Body of pancreas (tissue), 4 donors: Measurements from ENCODE around the gene IL5RA.

ENCODE experiments used
- POLR2A ChIP-seq, 3 donors: fragments of 450-650 bp; IDR thresholded peaks; one replicate each; pipeline ENCODE4 v1.6.1; 2016; ENCODE audit warnings: antibody characterized with exemption in 3 of 3, mild to moderate bottlenecking in 2 of 3
- TF ChIP-seq, protein P1 (sequence below), 7 experiments: fragments of 450-650 bp in 4 of 7; fragments of 200-600 bp in 3 of 7; sonication (generic) in 3 of 7; IDR thresholded peaks; one replicate each; pipeline ENCODE4 v1.5.1; 2016 to 2019; ENCODE audit warnings: antibody characterized with exemption in 7 of 7

DNA sequence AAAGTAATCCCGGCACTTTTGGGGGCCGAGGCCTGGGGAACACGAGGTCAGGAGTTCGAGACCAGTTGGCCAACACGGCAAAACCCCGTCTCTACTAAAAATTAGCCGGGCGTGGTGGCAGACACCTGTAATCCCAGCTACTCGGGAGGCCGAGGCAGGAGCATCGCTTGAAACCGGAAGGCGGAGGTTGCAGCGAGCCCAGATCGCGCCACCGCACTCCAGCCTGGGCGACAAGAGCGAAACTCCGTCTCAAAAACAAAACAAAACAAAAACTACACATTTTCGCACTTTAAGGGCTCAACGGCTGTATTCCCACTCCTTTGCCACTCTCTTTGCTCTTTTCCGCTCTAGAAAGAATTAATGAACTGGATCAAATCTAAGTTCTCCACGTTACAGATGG is 15.8 kb upstream of the IL5RA start:
- TF ChIP-seq, protein P1, sequence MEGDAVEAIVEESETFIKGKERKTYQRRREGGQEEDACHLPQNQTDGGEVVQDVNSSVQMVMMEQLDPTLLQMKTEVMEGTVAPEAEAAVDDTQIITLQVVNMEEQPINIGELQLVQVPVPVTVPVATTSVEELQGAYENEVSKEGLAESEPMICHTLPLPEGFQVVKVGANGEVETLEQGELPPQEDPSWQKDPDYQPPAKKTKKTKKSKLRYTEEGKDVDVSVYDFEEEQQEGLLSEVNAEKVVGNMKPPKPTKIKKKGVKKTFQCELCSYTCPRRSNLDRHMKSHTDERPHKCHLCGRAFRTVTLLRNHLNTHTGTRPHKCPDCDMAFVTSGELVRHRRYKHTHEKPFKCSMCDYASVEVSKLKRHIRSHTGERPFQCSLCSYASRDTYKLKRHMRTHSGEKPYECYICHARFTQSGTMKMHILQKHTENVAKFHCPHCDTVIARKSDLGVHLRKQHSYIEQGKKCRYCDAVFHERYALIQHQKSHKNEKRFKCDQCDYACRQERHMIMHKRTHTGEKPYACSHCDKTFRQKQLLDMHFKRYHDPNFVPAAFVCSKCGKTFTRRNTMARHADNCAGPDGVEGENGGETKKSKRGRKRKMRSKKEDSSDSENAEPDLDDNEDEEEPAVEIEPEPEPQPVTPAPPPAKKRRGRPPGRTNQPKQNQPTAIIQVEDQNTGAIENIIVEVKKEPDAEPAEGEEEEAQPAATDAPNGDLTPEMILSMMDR (IDR thresholded peaks at IDR 0.05): no peak
- TF ChIP-seq POLR2A (IDR thresholded peaks at IDR 0.05): no peak
